Keratinocyte (primary cell): Measurements from ENCODE around the gene EYS. TPM values are rescaled to one million over a fixed set of nuclear protein-coding genes. Genes with fewer than 3 reads are reported as not detected.

Experiments
- DNase-seq: peaks from one replicate; pipeline ENCODE4 v3.0.0-alpha.2; 2011; ENCODE audit warnings: low read depth, missing footprints, low spot score
- FAIRE-seq: peaks from 2 replicates; lab custom pipeline; 2011; peaks lifted over from hg19 to GRCh38; lab: Jason Lieb, UNC
- H2AFZ ChIP-seq: 2 replicates; pipeline ENCODE4 v1.6.0; 2012; ENCODE audit warnings: low read length, control low read depth, inconsistent platforms; ENCODE audit not compliant: control insufficient read depth
- H3K27ac ChIP-seq: 2 replicates; pipeline ENCODE4 v1.5.1; 2011; ENCODE audit warnings: low read length; ENCODE audit not compliant: control insufficient read depth, insufficient read depth
- H3K27me3 ChIP-seq: 3 replicates; pipeline ENCODE4 v1.6.0; 2011; ENCODE audit warnings: low read length; ENCODE audit not compliant: control insufficient read depth, insufficient read depth; ENCODE audit errors: extremely low read depth
- H3K36me3 ChIP-seq, 2 experiments: 2 replicates in 1 of 2; 3 replicates in 1 of 2; pipeline ENCODE4 v1.5.1; 2011; ENCODE audit warnings: low read length in 2 of 2, mild to moderate bottlenecking in 1 of 2; ENCODE audit not compliant: control insufficient read depth in 2 of 2, insufficient read depth in 2 of 2; ENCODE audit errors: extremely low read depth in 1 of 2
- H3K4me1 ChIP-seq: 3 replicates; pipeline ENCODE4 v1.5.1; 2011; ENCODE audit warnings: low read length; ENCODE audit not compliant: control insufficient read depth, insufficient read depth; ENCODE audit errors: extremely low read depth
- H3K4me2 ChIP-seq: 3 replicates; pipeline ENCODE4 v1.6.0; 2011; ENCODE audit warnings: low read depth, low read length; ENCODE audit not compliant: control insufficient read depth, insufficient read depth; ENCODE audit errors: extremely low read depth
- H3K4me3 ChIP-seq, 3 experiments: fragments of 200-600 bp in 1 of 3; sonication (generic) in 1 of 3; 2 replicates in 2 of 3; 3 replicates in 1 of 3; pipeline ENCODE4 v1.5.1; 2011 to 2016; ENCODE audit warnings: low read length in 3 of 3, mild to moderate bottlenecking in 3 of 3, control low read depth in 2 of 3, inconsistent platforms in 1 of 3, low read depth in 1 of 3, mixed read lengths in 1 of 3, mixed run types in 1 of 3, moderate library complexity in 1 of 3; ENCODE audit not compliant: control insufficient read depth in 2 of 3, insufficient read depth in 2 of 3; ENCODE audit errors: extremely low read depth in 1 of 3
- H3K79me2 ChIP-seq: 2 replicates; pipeline ENCODE4 v1.6.0; 2012; ENCODE audit warnings: low read length; ENCODE audit not compliant: control insufficient read depth, insufficient read depth
- H3K9ac ChIP-seq: 3 replicates; pipeline ENCODE4 v1.6.0; 2011; ENCODE audit warnings: low read length; ENCODE audit not compliant: control insufficient read depth, insufficient read depth; ENCODE audit errors: extremely low read depth
- H3K9me1 ChIP-seq: 3 replicates; pipeline ENCODE4 v1.6.0; 2011; ENCODE audit warnings: low read length; ENCODE audit not compliant: control insufficient read depth, insufficient read depth; ENCODE audit errors: extremely low read depth
- H3K9me3 ChIP-seq: 2 replicates; pipeline ENCODE4 v1.5.1; 2012; ENCODE audit warnings: low read depth, low read length; ENCODE audit not compliant: control insufficient read depth
- H4K20me1 ChIP-seq: 3 replicates; pipeline ENCODE4 v1.6.0; 2011; ENCODE audit warnings: low read length; ENCODE audit not compliant: control insufficient read depth, insufficient read depth; ENCODE audit errors: extremely low read depth
- EZH2 ChIP-seq: IDR thresholded peaks from one replicate; pipeline ENCODE4 v1.6.1; 2012; ENCODE audit warnings: inconsistent platforms, mild to moderate bottlenecking, low read length, moderate library complexity
- dilution Hi-C: fragments of 300-500 bp; cut with MboI; formaldehyde crosslinking; loops from one replicate; pipeline ENCODE4 v1.7.0; 2020; ENCODE audit warnings: low sequenced_read_pairs; ENCODE audit not compliant: extremely low pct_ligation_motif_present
- polyA plus RNA-seq, 5 experiments: library from polyadenylated mRNA; depleted of rRNA in 3 of 5; stranded (reverse) in 3 of 5; stranded (forward) in 1 of 5; unstranded in 1 of 5; fragments of >200 nt; gene quantifications; 1 replicate in 1 of 5; 2 replicates in 3 of 5; 3 replicates in 1 of 5; pipeline versions ENCODE4 v1.2.1 to v1.2.3, GENCODE V29; 2011 to 2012; ENCODE audit warnings: missing spikeins in 2 of 5, low read depth in 1 of 5, low replicate concordance in 1 of 5
- TF ChIP-seq, protein P1 (sequence below), 3 experiments: IDR thresholded peaks in 1 of 3; conservative IDR thresholded peaks in 1 of 3; optimal IDR thresholded peaks in 1 of 3; 2 replicates in 2 of 3; 3 replicates in 1 of 3; pipeline versions ENCODE3 to v1.5.1; 2011; ENCODE audit warnings: low read length in 3 of 3, mild to moderate bottlenecking in 3 of 3, moderate library complexity in 2 of 3, control low read depth in 1 of 3, inconsistent platforms in 1 of 3; ENCODE audit not compliant: insufficient read depth in 2 of 3; ENCODE audit errors: extremely low read depth in 1 of 3

The EYS gene
- polyA plus RNA-seq, 1 donor (not counting 4 experiments of a cell fraction or from before 2014, with no cell fraction given) = 0.34 TPM

DNA sequence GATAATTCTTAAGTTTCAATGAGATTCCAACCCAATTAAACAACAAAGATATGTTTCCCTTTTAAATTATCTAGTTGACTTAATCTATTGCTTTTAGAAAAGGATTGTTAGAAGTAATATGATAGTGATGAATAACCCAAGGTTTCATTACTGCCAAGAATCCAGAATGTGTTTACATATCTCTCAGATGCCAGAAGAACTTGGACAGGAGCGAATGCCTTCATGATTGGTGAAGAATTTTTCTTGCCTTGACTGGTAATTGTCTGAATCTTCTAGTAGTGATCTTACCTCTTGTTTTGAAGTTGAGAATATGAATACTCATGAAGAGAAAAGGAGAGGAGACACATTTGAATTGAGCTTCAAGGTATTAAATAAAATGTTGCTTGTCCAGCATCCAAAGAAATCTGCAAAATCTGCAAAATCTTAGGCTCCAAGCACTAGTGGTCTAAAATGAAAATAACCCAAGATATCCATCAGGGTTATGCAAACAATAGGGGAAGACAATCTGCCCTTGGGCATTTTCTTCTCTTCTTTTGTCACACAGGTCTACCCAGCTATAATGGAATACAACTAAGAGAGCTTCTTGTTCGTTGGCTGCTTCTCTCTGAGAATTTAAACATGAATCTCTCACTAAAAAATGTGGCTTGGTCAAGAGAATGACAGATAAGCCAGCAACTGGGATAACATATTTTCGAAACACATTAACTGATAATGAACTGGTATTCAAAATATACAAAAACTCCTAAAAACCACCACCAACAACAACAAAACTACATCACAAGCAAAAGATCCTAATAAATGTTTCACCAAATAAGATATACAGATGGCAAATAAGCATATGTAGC is 928.9 kb downstream of the EYS start:
- Histone ChIP-seq H2AFZ (no peak overlapping the region), H3K4me3 (no peak overlapping the region), H3K9ac (no peak overlapping the region), H3K9me3 (no peaks in the 10 kb centered on the region), H3K27me3 (no peaks in the 10 kb centered on the region), H3K4me1 (no peaks in the 10 kb centered on the region), H3K36me3 (no peaks in the 10 kb centered on the region), H4K20me1 (no peaks in the 10 kb centered on the region), H3K27ac (no peak overlapping the region), H3K4me2 (no peak overlapping the region), H3K79me2 (no peaks in the 10 kb centered on the region), H3K9me1 (no peaks in the 10 kb centered on the region)
- no peak for DNase-seq
- FAIRE-seq = no peak
- dilution Hi-C loops = no loop called here
- TF ChIP-seq, protein P1, sequence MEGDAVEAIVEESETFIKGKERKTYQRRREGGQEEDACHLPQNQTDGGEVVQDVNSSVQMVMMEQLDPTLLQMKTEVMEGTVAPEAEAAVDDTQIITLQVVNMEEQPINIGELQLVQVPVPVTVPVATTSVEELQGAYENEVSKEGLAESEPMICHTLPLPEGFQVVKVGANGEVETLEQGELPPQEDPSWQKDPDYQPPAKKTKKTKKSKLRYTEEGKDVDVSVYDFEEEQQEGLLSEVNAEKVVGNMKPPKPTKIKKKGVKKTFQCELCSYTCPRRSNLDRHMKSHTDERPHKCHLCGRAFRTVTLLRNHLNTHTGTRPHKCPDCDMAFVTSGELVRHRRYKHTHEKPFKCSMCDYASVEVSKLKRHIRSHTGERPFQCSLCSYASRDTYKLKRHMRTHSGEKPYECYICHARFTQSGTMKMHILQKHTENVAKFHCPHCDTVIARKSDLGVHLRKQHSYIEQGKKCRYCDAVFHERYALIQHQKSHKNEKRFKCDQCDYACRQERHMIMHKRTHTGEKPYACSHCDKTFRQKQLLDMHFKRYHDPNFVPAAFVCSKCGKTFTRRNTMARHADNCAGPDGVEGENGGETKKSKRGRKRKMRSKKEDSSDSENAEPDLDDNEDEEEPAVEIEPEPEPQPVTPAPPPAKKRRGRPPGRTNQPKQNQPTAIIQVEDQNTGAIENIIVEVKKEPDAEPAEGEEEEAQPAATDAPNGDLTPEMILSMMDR (optimal IDR thresholded peaks at IDR 0.05 in 1 of 3, IDR thresholded peaks at IDR 0.05 in 1 of 3, conservative IDR thresholded peaks at IDR 0.05 in 1 of 3; ENCODE audit: extremely low read depth in 1 of 3, insufficient read depth in 2 of 3, low read length in 3 of 3) = no peak
- no peak for TF ChIP-seq EZH2

DNA sequence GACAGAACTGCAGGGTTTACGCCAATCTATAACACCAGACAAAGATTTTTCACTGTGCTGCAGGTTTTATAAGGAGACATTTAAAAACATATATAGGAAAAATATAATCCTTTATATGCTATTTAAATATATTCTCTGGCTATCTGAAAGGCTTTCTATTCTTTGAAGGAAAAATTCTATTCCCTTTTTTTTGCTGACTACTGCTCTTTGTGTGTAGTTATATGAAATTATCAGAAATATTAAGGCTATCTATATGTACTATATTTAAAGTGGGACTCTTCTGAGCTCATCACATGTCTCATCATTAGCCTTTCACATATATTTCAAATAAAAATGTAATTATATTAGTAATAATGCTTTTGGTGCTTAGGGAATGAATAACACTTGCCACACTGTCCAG is 930.7 kb downstream of the EYS start:
- Histone ChIP-seq H2AFZ (no peak overlapping the region), H3K9me1 (no peaks in the 10 kb centered on the region)

More for the DNA sequence above, 930.7 kb downstream of the EYS start:
- H3K27ac ChIP-seq = no peak overlapping the region
- no peaks in the 10 kb centered on the region for H3K9me3 ChIP-seq
- H3K79me2 ChIP-seq = no peaks in the 10 kb centered on the region
- FAIRE-seq = no peak
- no peaks in the 10 kb centered on the region for H3K36me3 ChIP-seq
- H3K4me2 ChIP-seq = no peak overlapping the region
- dilution Hi-C loops = no loop called here
- H3K4me1 ChIP-seq = no peaks in the 10 kb centered on the region
- H3K4me3 ChIP-seq = no peak overlapping the region
- H3K27me3 ChIP-seq = no peaks in the 10 kb centered on the region
- H3K9ac ChIP-seq = no peak overlapping the region
- no peak for TF ChIP-seq EZH2
- H4K20me1 ChIP-seq = no peaks in the 10 kb centered on the region
- no peak for DNase-seq
